HG03039 (cell line): ENCODE measurements around the gene GLB1L3.
A peak's percentile ranks its signal among the peaks of the same experiment; 100 is the strongest.
"Not testable (repeated sequence)": the region's sequence is repeated elsewhere in the genome, so short reads cannot be mapped to it uniquely, and the experiment has no call there.

Experiments
- ATAC-seq: cut with Tn5 transposase; IDR thresholded peaks from one replicate; pipeline ENCODE4 v1.9.1; 2021; ENCODE audit warnings: mild to moderate bottlenecking, moderate library complexity; ENCODE audit not compliant: unreplicated experiment

The GLB1L3 gene

DNA sequence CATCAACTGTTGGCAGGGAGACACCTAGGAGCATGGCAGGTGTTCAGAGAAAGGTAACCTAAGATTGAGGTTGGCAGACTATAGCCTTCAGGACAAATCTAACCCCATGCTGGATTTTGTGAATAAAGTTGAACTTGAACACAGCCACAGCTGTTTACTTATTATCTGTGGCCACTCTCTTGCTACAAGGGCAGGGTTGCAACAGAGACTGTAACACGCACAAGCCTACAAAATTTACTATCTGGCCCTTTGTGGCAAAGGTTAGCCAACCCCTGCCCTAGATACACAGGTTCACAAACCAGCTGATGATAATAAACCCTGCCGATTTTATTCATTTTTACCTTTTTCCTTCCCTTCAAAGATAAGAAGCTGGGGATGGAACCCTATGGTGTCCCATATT lies 25.5 kb upstream of the GLB1L3 start:
- no peak for ATAC-seq

DNA sequence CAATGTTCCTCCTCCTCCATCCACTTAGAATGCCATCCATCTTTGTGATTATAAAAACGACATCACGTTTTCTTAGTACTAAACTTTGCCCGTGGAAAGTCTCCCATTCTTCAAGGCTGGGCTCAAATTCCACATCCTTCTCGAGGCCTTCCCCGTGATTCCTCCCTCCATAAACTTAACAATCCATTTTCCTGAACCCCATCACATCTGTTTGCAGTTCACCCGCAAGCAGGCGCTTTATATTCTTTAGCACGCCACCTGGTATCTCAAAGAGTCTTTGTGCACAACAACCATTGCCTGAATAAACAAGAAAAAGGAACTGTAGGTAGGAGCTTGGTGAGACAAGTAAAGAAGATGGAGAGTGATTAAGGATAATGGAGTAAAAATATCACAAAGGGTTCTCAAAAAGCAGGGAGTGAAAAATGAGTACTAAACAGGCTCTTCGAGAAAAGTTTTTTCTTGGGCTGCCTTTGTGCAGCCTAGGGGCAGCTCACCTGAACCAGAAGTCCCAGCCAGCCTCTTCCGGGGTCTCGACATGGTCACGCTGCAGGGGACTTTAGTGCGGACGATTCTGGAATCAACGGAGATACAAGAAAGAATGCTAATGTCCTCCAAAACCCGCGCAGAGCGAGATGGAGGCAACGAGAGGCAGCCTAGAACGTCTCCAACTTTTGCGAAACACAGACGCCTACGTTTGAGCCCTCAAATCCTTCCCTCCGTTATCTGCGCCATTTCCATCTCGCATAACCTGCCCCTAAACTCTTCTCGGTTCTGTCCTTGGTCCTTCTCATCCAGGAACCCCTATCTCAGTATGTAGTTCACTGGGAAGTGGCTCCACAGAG lies 23.6 kb upstream of the GLB1L3 start:
- ATAC-seq, result peak; percentile 13

- peak; percentile 99 for ATAC-seq
Measured at GRCh38 chr11:134253188-134253993, 22.8 kb upstream of the GLB1L3 start, which contains the start of the genes ACAD8 and THYN1. ACAD8 (plus strand) TSS chr11:134253568; CDS start chr11:134253601, 33 bp downstream. THYN1 (minus strand) TSS chr11:134253352; CDS start chr11:134252882, 470 bp downstream.

DNA sequence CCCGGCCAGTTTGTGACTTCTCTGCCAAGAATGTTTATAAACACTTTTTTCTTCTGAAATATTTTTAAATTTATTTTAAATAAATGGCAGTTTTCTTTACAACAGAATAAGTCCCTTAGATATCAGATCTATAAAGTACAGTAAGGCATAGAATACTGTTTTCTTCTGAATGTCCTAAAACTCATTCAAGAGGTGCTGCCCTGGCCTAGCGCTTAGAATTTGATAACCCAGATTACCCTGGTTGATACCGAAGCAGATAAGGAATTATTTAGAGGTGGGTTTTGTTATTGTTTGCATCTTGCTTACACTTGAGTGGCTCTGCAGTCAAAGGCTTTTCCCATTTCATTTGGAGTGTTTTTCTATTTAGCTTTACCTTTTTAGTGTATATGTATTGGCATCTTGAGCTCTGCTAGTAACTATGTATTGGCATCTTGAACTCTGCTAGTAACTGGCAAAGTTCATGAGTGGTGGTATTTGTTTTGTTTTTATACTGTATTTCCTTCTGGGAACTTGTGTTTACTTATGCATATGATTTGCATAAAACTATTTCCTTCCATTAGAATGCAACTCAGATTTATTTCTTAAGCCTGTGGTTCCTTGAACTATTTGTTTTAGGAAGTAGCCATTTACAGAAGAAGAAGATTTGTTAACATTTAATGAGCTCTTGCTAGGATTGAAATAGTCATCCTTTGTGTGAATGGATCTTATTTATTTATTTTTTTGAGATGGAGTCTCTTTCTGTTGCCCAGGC lies 21.6 kb upstream of the GLB1L3 start:
- ATAC-seq, result no peak

GRCh38 chr11:134255184-134255561 lies 21.0 kb upstream of the GLB1L3 start:
- ATAC-seq, result not testable (repeated sequence)

DNA sequence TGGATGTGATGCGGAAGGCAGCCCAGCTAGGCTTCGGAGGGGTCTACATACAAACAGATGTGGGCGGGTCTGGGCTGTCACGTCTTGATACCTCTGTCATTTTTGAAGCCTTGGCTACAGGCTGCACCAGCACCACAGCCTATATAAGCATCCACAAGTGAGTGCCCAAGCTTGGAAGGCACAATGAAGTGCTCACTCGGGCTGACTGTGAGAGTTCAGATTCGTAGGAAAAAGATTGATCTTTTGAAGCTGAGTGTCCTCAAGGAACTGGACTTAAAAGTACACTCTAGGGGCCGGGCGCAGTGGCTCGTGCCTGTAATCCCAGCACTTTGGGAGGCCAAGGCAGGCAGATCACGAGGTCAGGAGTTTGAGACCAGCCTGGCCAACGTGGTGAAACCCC lies 19.1 kb upstream of the GLB1L3 start:
- ATAC-seq, result no peak

- ATAC-seq, result no peak
Measured at GRCh38 chr11:134258577-134258976, 17.6 kb upstream of the GLB1L3 start.

- ATAC-seq, result no peak
Measured at GRCh38 chr11:134260503-134260902, 15.7 kb upstream of the GLB1L3 start.

DNA sequence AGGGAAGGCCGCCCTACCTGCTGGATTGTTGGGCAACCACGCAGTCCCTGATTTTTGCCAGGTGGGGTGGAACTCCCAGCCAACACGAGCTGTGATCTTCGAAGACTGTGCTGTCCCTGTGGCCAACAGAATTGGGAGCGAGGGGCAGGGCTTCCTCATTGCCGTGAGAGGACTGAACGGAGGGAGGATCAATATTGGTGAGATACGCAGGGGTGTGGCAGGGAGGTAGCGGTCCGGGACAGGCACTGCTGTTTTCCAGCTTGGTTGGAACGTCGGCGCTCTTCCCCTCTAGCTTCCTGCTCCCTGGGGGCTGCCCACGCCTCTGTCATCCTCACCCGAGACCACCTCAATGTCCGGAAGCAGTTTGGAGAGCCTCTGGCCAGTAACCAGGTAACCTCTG lies 15.2 kb upstream of the GLB1L3 start:
- ATAC-seq, result no peak

- no peak for ATAC-seq
Measured at GRCh38 chr11:134261626-134262488, 14.3 kb upstream of the GLB1L3 start.

GRCh38 chr11:134264966-134265764 lies 11.0 kb upstream of the GLB1L3 start:
- ATAC-seq, result no peak

- no peak for ATAC-seq
Measured at GRCh38 chr11:134266440-134266839, 9.7 kb upstream of the GLB1L3 start.

DNA sequence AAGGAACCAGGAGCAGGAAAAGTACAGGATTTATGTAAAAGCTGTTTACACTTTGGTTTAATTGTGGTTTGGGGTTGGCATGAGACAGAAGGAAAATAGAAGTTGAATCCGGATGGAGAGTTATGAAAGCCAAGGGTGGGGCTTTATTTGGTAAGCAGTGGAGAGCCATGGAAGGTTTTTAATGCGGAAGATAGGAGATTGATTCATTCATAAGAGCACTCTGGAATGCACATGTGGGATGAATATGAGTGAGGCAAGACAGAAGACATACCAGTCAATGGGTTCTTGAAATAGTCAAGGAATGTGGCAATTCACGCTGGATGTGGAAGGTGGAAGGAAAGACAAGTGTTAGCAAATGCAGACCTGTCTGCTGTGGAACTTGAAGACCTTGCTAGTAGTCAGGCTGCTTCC lies 9.3 kb upstream of the GLB1L3 start:
- no peak for ATAC-seq

DNA sequence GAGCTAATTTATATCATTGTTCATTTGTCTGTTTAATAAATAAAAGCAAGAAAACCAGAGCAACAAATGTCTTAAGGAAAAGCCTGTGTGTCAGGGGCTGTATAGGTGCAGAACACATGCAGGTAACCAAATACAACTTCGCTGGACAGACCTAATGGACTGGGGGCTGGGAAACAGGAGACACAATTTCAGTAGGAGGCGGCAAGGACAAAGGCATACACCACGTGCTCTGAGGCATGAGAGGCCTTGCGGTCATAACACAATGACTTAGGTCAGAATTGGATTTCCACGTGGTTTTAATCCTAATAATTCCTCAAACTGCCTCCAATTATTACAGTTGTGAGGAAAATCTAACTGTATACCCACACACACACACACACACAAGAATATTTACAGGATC lies 8.7 kb upstream of the GLB1L3 start:
- ATAC-seq, result no peak

- ATAC-seq, result no peak
Measured at GRCh38 chr11:134267966-134268365, 8.2 kb upstream of the GLB1L3 start.

GRCh38 chr11:134270250-134270714 lies 5.9 kb upstream of the GLB1L3 start:
- no peak for ATAC-seq

GRCh38 chr11:134271978-134272377 lies 4.2 kb upstream of the GLB1L3 start:
- ATAC-seq, result no peak

GRCh38 chr11:134272381-134273316 lies 3.5 kb upstream of the GLB1L3 start:
- ATAC-seq, result no peak
